GM12875 (cell line): ENCODE data around the gene NOB1.

Experiments
- H3K4me3 ChIP-seq: one replicate; pipeline ENCODE4 v1.5.1; 2011; ENCODE audit warnings: low read depth, low read length, control low read depth
- TF ChIP-seq, protein P1 (sequence below): IDR thresholded peaks from 2 replicates; pipeline ENCODE4 v1.5.1; 2011; ENCODE audit warnings: low read depth, mild to moderate bottlenecking, control low read depth, inconsistent platforms, low read length, moderate library complexity, borderline replicate concordance; ENCODE audit not compliant: insufficient read depth

Gene NOB1

DNA sequence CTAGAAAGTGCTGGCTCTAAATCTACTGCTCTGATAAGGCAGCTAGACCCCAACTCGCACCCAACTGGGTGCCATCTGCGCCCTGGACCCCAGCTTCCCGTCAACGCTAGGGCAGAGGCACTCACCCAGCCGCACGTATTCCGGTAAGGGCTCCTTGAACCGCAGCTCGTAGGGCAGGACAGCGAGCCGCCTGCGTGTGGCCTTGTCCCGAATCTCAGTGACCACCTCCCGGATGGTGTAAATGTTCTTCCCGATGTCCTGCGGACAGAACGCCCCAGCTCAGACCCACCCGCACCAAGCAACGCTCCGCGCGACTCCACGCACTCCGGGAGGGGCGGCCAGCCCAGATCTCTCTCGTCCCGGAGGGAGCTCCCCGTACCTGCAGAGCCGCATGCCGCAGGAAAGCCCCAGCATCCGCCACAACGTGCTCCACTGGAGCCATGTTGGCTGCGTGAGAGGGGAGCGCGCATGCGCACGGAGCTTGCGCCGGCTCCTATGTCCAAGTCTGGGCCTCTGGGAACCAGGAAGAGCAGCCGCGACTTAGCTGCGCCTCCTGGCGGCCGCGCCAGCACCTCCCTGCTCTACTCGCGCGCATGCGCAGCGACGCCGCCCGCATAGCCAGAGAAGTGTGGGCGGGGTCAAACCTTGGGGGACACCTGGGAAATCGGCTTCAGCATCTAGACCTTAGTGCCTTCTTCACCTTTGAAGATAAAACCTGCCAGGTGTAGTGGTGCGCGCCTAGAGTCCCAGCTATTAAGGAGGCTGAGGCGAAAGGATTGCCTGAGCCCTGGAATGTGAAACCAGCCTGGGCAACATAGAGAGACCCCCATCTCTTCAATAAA is at the start of gene NOB1:
TSS of gene NOB1 (minus strand) at position 458 of the 842 bp plus-strand sequence. CDS start at position 442, 16 bp downstream.
- TF ChIP-seq, protein P1, sequence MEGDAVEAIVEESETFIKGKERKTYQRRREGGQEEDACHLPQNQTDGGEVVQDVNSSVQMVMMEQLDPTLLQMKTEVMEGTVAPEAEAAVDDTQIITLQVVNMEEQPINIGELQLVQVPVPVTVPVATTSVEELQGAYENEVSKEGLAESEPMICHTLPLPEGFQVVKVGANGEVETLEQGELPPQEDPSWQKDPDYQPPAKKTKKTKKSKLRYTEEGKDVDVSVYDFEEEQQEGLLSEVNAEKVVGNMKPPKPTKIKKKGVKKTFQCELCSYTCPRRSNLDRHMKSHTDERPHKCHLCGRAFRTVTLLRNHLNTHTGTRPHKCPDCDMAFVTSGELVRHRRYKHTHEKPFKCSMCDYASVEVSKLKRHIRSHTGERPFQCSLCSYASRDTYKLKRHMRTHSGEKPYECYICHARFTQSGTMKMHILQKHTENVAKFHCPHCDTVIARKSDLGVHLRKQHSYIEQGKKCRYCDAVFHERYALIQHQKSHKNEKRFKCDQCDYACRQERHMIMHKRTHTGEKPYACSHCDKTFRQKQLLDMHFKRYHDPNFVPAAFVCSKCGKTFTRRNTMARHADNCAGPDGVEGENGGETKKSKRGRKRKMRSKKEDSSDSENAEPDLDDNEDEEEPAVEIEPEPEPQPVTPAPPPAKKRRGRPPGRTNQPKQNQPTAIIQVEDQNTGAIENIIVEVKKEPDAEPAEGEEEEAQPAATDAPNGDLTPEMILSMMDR = peak; percentile 99
- peak within 1 kb of the TSS; percentile 85 for H3K4me3 ChIP-seq

DNA sequence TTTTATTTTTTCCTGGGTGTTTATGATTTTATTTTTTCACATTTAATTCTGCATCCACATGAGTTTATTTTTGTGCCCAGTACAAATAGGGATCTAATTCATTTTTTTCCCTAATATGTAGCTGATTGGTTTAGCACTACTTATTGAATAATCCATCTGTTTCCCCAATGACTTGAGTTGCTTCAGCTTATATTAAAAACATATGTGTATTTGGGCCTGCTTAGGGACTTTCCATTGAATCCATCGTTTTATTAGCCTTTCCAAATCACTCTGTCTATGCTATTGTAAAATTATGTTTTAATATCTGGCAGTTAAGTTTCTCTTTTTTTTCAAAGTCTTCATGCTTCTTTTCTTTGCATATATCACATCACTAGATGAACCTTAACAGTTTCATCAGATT is 49.6 kb upstream of the NOB1 start:
- no peak overlapping the region for H3K4me3 ChIP-seq
- TF ChIP-seq, protein P1 = no peak

DNA sequence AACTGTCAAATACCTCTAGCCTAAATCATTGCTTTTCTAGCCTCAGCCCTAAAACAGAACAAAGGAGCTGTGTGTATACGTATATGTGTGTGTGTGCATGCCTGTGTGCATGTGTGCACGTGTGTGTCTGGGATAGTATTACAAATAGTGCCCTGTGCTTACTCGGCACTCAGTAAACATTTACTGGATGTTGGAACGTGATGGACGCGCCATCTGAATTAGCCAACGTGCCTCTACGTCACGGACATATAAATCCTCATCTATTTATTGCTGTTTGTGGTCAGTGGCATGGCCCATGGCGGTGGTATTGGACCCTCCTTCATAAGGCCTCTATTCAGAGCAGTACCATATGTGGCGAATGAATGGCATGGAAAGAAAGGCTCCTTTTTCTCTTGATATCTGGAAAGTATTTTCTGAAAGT is 44.9 kb upstream of the NOB1 start:
- H3K4me3 ChIP-seq = no peak overlapping the region
- TF ChIP-seq, protein P1 = no peak

DNA sequence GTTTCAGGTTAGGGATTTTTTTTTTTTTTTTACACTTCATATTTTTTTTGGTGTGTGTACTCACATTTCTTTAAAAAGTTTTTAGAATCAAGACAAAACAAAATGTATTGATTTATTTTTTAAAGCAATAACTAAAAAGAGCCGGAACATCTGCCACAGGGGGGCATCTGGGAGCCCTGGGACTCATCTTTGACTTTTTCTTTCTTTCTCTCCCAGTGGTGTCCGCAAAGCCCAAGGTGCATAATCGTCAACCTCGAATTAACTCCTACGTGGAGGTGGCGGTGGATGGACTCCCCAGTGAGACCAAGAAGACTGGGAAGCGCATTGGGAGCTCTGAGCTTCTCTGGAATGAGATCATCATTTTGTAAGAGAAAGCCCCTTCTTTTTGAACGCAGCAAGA is 43.7 kb upstream of the NOB1 start:
- no peak overlapping the region for H3K4me3 ChIP-seq

DNA sequence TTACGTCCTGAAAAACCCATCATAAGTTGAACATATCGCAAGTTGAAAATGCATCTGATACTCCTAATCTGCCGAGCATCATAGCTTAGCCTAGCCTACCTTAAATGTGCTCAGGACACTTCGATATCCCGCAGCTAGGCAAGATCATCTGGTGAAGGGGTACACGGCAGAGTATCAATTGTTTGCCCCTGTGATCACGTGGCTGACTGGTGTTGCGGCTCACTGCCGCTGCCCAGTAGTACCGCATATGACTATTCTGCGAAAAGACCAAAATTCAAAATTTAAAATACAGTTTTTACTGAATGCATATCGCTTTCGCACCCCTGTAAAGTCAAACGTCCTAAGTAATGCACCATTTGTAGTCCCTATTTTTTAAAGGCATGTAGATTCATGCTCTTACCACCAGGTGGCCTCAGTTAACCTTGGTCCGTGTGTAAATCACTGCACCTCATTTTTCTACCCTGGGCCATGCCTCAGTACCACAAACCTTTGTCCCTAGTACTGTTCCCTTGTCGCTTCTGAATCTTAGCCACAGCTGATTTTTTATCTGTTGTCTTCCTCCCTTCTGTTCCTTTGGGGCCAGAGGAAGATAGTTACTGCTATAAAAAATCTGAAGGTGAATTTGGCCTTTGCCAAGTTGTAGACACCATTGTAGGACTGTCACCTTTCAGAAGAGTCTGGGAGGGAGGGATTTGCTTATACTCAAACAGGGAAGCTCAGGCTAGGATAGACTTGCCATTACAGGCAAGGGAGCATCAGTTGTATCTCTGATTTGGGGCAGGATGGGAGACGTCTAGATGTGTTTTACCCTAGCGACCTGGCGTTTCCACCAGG is 41.8 kb upstream of the NOB1 start:
- TF ChIP-seq, protein P1 = peak; percentile 70
- H3K4me3 ChIP-seq = no peak overlapping the region

More for the DNA sequence above, 43.7 kb upstream of the NOB1 start:
- TF ChIP-seq, protein P1 = no peak

DNA sequence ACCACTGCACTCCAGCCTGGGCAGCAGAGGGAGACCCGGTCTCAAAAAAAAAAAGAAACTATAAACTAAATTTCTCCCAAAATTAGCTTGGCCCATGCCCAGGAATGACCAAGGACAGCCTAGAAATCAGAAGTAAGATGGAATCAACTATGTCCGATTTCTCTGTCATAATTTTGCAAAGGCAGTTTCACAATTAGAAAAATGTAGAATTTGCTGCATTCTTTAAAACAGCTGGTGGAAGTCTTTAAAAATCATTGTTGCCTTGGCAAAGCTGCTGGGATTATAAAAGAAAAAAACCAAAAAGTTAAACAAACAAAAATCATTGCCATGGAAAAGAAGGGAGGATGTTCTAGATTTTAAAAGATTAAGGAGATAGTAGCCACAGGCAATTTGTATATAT is 39.8 kb upstream of the NOB1 start:
- no peak overlapping the region for H3K4me3 ChIP-seq
- TF ChIP-seq, protein P1 = no peak
